ENCODE measurements around the gene ANKRD63.

The ANKRD63 gene

GRCh38 chr15:40242601-40243000 lies 40.3 kb downstream of the ANKRD63 start:
- DNase-seq (ENCODE audit: low read depth) = no peak

- DNase-seq (ENCODE audit: low read depth) = no peak
These were observed 40.7 kb downstream of the ANKRD63 start for GRCh38 chr15:40242213-40242599.

GRCh38 chr15:40241269-40242212 lies 41.3 kb downstream of the ANKRD63 start:
- no peak for DNase-seq (ENCODE audit: low read depth)

- DNase-seq (ENCODE audit: low read depth) = no peak
These were observed 42.1 kb downstream of the ANKRD63 start for GRCh38 chr15:40240619-40241221.

- DNase-seq (ENCODE audit: low read depth) = no peak
These were observed 42.9 kb downstream of the ANKRD63 start for GRCh38 chr15:40239693-40240618.

GRCh38 chr15:40239404-40239692 lies 43.5 kb downstream of the ANKRD63 start:
- DNase-seq (ENCODE audit: low read depth) = no peak

GRCh38 chr15:40238532-40239403 lies 44.1 kb downstream of the ANKRD63 start, which contains the start of gene PAK6:
PAK6 (plus strand) TSS chr15:40239063; CDS start chr15:40264786, 25,723 bp downstream.
- DNase-seq (ENCODE audit: low read depth) = peak; percentile 53

- DNase-seq (ENCODE audit: low read depth) = no peak
These were observed 47.5 kb downstream of the ANKRD63 start for GRCh38 chr15:40235201-40235885.

- DNase-seq (ENCODE audit: low read depth) = no peak
These were observed 48.1 kb downstream of the ANKRD63 start for GRCh38 chr15:40234783-40235182.

GRCh38 chr15:40233727-40234577 lies 48.9 kb downstream of the ANKRD63 start:
- no peak for DNase-seq (ENCODE audit: low read depth)

- DNase-seq (ENCODE audit: low read depth) = no peak
These were observed 50.2 kb downstream of the ANKRD63 start for GRCh38 chr15:40232625-40233070.
